Stimulated activated CD8-positive, alpha-beta memory T cell treated with anti-CD3 and anti-CD28 coated beads, Interleukin-15, amount 100 ng/mL, for 24 hours (primary cell): Measurements from ENCODE around the gene TRAPPC11.

Experiments used
- DNase-seq: peaks from one replicate; pipeline ENCODE4 v3.0.0-alpha.2; 2020; ENCODE audit warnings: low read depth

TRAPPC11 gene

GRCh38 chr4:183637461-183637860 lies 21.6 kb upstream of the TRAPPC11 start:
- no peak for DNase-seq

GRCh38 chr4:183638436-183638835 lies 20.7 kb upstream of the TRAPPC11 start:
- no peak for DNase-seq

DNA sequence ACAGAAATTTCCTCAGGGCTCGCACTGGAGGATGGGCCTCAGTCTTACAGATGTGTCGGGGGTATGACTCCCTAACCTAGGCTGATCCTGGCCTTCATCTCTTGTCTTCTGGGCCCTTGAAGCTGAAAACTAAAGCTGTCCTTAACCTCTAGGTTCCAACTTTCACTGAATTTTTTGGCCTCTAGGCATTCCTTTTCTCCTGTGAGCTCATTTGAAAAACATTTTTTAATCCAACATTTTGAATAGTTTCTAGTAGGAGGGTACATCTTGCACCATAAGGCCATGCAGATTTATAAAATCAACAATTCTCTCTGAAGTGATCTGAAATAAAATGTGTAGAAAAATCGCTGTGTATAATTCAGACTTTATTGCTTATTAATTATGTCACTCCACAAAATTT lies 19.8 kb upstream of the TRAPPC11 start:
- DNase-seq: no peak

DNA sequence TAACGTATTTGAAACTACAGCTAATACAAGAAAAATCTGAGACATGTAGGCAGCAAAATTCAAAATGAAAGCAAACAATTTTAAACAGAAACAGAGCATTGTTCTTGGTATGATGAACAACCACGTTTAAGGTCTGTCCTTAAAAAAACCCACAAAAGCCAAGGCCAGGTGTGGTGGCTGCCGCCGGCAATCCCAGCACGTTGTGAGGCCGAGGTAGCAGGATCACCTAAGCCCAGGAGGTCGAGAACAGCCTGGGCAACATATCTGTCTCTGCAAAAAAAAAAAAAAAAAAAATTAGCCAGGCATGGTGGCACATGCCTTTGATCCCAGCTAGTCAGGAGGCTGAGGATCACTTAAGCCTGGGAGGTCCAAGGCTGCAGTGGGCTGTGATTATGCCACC lies 13.8 kb upstream of the TRAPPC11 start:
- DNase-seq: no peak

DNA sequence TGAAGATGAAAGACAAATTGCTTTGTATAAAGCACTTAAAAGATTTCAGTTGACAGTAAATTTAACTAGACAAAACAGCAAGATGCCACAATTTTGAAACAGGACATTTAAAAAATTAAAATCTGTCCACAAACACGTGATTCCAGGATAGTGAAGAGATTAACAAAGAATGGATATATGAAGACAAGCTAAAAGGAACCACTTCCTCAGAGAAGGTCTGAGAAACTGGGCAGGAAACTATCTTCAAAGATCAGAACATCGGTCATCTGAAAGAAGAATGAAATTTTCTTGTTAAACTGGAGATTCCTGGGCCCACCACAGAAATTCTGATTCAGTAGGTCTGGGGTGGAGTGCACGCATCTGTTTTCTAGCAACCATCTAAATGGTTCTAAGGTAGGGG lies 1.5 kb upstream of the TRAPPC11 start:
- DNase-seq: no peak

- DNase-seq: no peak
These were observed 598 bp upstream of the TRAPPC11 start for GRCh38 chr4:183658362-183659028.

DNA sequence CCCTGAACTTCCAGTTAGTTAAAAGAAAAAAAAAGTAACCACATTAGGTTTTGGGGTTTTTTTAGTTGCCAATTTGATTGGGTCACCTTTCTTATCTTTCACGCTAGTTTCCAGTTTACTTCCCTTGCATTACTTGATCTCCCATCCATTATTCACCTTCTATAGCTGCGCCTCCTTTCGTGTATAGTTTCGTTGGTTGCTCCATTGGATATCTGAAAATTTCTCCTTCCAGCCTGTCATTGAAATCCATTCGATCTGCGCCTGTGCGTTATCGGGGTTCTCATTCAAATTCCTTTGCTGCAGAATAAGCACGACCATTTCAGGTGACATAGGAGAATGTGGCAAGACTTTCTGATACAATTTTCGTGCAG lies 764 bp downstream of the TRAPPC11 start:
- DNase-seq: no peak

DNA sequence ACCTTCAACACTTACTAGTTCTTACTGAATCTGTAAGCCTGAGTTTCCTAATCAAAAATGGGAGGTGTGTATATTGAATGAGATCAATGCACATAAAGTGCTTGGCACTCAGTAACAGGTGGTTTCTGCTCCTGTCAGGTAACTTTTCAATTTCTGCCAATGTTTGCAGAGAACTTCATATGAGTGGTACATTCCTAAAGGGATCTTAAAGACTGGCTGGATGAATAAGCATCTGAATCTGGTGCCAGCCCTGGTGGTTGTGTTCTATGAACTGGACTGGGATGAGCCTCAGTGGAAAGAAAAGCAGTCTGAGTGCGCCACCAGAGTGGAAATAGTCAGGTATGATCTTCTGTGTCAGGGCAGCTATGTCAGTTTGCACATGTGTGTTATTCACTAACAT lies 7.0 kb downstream of the TRAPPC11 start:
- DNase-seq: no peak

DNA sequence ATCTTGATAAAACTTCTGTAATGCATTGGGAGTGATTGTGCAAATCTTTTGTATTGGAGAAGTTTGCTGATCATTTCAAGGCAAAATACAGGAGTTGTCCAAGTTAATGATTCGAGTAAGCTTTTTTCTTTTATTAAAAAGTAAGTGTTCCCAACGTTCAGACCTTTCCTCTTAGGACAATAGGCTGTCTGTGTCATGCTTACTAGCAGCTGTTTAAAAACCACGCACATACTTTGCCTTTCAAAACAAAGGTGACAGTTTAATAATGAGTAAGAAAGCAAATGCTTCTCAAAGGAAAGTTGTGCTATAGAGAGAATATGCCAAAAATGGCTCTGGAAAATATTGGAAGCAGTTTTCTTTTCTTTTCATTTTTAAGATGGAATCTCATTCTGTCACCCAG lies 11.2 kb downstream of the TRAPPC11 start:
- DNase-seq: no peak

DNA sequence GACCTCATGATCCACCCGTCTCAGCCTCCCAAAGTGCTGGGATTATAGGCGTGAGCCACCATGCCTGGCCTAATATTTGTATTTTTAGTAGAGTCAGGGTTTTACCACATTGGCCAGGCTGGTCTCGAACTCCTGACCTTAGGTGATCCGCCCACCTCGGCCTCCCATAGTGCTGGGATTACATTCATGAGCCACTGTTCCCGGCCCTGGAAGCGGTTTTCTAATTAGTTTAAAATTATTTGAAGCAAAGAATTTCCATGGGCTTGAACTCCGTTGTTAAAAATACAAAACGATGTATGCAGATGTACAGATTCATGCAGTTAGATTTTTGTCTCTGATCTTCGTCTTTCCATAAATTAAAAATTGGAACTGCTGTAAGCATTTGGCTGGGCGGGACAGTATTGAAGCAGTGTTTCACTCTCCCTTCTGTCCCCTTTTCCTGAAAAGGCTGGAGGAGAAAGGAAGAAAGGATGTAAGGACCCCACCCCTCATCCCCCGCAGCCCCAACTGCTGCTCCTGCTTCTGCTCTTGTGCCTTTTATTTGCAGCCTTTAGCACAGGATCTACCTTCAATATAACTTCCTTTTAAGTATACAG lies 12.0 kb downstream of the TRAPPC11 start:
- DNase-seq: no peak

GRCh38 chr4:183674153-183674552 lies 15.1 kb downstream of the TRAPPC11 start:
- no peak for DNase-seq

DNA sequence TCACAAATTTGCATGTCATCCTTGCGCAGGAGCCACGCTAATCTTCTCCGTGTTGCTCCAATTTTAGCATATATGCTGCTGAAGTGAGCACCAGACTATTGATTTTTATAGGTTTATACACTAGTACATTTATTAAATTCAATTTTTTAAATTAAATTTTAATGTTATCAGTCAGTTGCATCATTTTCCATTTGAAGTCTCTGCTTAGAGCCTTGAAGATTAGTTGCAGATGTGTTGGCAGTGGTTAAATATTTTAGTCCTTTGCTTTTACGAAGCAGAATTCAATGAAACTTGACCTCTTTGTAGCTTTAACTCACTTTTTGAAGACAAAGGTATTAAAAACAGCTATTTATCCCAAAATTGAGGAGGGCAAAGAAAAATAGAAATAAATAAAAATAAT lies 16.5 kb downstream of the TRAPPC11 start:
- DNase-seq: no peak

DNA sequence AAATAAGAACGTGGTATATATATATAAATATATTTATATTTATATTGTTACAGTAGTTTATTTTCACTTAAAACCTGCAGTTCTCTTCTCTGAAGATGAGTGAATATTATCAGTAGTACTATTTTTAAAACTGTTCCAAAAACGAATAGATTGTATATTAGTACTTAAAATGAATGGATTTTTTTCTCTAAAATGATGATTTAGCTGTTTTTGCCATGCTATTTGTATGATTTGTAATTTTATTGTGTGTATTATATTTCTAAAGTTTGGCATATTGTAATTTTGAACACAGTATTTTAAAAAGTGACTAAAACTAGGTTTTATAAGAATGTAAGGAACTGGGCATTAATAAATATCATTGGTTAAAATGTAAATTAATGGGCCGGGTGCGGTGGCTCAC lies 22.0 kb downstream of the TRAPPC11 start:
- DNase-seq: no peak

DNA sequence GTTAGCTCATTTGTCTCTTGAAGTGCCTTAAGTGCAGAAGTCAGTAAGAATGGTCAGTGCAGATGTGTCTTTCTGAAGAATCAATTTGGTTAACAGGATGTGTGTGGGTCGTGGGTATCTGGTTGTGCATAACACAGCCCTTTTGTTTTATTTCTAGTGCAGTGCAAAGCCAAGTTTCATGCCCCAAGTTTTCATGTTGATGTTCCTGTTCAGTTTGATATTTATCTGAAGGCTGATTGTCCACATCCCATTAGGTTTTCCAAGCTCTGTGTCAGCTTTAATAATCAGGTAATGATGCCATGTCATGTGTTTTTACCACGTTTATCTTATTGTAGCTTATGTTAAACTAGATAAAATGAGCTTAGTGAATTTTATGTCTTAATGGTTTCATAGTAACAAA lies 27.4 kb downstream of the TRAPPC11 start:
- DNase-seq: no peak

GRCh38 chr4:183688216-183688615 lies 29.1 kb downstream of the TRAPPC11 start:
- DNase-seq: no peak

DNA sequence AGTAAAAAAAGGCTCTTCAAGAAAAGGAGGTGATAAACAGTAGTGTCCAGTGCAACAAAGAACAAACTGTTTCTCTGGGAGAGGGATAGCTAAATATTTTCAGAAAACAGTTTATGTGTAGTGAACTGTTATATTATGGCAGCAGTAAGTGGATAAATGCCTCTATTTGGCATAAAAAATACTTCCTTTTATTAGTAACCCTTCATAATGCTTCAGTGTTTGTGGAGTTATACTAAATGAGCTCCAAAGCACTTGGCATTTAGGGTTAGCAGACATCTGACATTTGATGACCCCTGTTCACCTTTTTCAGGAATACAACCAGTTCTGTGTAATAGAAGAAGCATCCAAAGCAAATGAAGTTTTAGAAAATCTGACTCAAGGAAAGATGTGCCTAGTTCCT lies 31.9 kb downstream of the TRAPPC11 start:
- no peak for DNase-seq

GRCh38 chr4:183691897-183692296 lies 32.8 kb downstream of the TRAPPC11 start:
- DNase-seq: no peak

GRCh38 chr4:183698909-183699308 lies 39.8 kb downstream of the TRAPPC11 start:
- no peak for DNase-seq

GRCh38 chr4:183700407-183700806 lies 41.3 kb downstream of the TRAPPC11 start:
- DNase-seq: no peak

- no peak for DNase-seq
These were observed 43.4 kb downstream of the TRAPPC11 start for GRCh38 chr4:183702492-183702891.

GRCh38 chr4:183714626-183715025 lies 55.5 kb downstream of the TRAPPC11 start:
- no peak for DNase-seq

DNA sequence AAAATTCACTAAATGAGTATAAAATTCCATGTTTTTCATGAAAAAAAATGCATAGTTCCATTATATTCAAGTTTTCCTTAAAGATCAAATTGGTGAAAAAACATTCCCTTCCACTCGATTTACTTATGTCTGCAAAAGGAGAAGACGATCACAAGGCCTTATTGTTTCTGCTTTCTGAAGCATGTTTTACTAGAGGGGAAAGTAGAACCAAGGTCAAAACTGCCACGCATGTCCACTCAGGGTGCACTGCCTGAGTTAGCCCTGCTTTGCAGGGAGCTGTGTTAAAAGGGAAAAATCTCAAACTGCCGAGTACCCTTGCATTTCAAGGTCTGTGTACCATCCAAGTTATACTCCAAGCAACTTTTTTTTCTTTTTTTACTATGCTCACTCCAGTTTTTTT lies 57.2 kb downstream of the TRAPPC11 start:
- no peak for DNase-seq

- DNase-seq: no peak
These were observed 59.8 kb downstream of the TRAPPC11 start for GRCh38 chr4:183718876-183719275.
